Forelimb muscle (tissue), 1 donor: ENCODE data around the gene TANGO6. TPM values are rescaled to one million over a fixed set of nuclear protein-coding genes. Genes with fewer than 3 reads are reported as not detected.
"Not testable (repeated sequence)": the region's sequence is repeated elsewhere in the genome, so short reads cannot be mapped to it uniquely, and the experiment has no call there.

Experiments
- DNase-seq: peaks from one replicate; pipeline ENCODE4 v3.0.0-alpha.2; 2013; ENCODE audit warnings: low read depth
- polyA plus RNA-seq: library from polyadenylated mRNA; unstranded; fragments of 120-200 nt; gene quantifications from one replicate; pipeline ENCODE4 v1.2.1, GENCODE V29; 2013; ENCODE audit not compliant: insufficient read length

TANGO6 gene
- polyA plus RNA-seq, 1 donor: 5.7 TPM

DNA sequence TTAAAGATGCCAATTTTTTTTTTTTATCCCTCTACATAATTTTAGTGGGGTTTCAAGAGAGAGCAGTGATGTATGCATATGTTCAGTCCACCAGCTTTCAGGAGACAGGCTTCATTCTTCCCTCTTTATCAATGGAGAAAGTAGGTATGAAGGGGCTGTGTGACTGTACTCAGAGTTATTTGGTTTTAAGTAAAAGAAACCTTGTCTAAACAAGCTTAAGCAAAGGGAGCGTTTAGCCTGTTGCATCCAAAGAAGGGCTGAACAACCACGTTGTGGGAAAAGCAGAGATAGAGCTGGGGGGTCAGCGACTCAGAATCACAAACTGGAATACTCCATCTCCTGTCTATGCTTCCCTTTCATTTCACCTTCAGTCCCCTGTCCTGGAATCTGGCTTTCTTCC, 211.7 kb downstream of the TANGO6 start:
- DNase-seq: no peak

DNA sequence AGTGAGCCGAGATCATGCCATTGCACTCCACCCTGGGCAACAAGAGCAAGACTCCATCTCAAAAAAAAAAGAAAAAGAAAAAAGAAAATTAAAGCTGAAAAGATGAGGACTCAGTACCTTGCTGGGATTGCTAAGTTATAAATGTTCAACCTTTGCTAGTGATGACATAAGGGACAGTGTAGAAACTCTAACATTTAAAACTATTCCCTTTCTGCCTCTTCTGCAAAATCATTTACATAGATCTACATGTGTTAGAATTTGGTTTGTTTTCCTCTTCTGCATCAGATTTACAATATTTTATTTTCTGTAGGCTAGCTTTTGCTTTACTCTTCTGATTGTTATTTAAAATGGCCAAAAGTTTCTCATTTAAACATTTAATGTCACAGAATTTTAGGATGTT, 212.6 kb downstream of the TANGO6 start:
- DNase-seq: no peak

DNA sequence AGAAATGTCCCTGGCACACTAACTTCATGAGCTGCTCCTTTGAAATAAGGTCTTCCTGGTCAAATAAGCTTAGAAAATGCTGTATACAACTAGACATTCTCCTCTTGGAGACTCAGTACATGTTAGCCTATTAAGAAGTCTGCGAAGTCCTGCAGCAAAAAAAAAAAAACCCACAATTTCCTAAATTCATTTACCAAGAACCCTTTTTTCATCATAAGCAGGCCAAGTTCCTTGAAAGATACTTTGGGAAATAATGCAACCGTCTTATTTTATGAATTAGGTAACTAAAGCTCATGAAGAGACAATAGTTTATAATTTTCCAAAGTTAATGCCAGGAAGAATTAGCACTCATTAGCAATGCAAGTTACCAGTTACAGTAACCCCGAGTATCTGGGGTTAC, 213.1 kb downstream of the TANGO6 start:
- DNase-seq: no peak

DNA sequence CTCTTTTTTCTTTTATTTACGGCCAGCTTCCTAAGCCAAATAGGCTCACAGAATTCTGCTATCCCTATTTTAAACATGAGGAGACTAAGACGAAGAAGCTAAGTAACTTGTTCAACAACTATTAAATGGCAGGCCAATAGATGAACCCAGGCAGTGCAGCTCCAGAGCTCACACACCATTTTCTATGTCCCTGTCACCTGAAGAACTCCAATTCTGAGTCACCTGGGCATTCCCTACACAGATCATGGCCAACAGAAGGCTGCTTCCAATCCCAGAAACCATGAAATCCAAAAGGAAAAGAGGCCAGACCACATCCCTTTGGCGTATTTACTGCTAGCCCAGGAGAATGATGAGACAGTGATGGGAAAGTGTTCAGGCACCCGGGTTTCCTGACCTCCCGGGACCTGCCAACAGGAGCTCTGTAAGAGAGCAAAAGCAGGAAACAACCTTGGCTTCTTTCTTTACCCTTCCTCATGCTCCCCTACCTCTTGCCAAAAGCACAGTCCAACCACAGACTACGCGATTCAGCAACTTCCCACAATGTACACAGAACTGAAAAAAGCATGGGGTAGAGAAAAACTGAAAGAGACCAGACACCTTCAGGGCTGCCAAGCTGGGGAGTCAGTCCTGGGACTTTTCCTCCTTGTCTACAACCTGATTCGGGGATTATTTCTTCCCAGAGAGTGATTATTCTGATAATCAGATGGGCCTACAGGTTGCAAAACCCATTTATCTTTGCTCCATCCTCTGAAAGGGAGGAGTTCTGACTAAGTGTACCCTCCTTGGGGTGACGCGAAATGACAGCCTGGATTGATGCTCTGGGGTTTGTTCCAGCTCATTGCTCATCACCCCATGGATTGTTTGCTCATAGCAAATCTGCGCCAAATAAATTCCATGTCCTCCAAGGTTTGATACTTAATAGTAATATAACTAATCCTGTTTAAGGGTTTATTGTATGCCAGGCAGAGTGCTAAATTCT, 214.4 kb downstream of the TANGO6 start:
- DNase-seq: no peak

DNA sequence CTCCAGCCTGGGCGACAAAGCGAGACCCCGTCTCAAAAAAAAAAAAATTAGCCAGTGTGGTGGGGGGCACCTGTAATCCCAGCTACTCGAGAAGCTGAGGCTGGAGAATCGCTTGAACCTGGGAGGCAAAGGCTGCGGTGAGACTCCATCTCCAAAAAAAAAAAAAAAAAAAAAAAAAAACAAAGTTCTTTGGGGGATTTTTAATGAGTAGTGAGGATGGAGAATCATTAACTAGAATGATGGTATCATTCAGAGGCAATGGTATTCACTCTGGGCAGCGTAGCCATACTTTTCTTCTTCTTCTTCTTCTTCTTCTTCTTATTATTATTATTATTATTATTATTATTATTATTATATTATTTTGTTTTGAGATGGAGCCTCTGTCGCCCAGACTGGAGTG, 220.2 kb downstream of the TANGO6 start:
- DNase-seq: not testable (repeated sequence)

DNA sequence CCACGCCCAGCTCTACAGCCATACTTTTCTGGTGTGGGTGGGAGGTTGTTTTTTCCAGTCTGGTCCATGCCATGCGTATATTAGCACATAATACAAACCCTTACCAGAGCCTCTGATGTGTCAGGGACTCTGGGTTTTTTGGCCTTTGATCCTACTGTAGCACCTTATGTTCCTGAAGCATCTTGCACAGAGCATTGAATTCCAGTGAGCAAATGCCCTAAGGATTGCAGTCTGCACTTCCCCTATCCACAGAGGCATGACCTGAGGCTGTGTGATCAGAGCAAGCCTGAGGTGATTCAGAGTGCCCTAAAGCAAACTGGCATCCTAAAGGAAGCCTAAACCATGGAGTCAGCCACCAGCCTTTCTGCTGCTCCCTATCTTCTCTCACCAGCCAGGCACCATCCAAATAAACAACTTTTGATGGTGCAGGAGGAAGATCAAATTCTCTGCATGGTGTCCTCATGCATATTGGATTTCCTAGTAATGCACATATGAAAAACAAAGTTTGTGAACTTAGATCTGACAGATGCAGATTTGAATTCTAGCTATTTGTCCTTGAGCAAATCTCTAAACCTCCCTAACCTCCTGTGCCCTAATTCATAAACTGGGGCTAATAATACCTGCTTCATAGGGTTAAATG, 220.9 kb downstream of the TANGO6 start:
- no peak for DNase-seq

DNA sequence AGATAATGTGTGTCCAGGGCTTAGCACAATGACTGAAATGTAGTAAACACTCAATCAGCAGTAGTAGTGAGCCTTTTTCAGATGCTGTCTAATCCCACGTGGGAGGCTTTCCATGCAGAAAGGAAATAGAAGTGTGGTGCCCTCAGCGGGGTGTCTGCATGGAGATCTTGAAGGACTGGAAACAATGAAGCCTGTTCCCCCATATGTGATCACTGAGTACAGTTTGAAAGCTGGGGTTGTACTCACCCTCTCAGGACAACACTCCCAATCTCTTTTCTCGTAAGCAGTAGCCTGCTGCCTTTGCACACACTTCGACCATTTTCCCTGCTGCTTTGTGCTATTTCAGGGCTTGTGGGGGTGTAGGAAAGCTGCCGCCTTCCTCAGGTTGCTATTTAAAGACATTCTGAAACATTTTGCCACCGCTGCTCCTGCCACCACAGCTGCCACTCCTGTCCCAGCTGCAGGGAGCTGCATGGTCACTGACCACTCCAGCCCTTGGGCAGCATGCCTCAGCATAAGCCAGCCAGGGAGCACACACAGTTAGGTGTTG, 221.5 kb downstream of the TANGO6 start:
- DNase-seq: no peak

DNA sequence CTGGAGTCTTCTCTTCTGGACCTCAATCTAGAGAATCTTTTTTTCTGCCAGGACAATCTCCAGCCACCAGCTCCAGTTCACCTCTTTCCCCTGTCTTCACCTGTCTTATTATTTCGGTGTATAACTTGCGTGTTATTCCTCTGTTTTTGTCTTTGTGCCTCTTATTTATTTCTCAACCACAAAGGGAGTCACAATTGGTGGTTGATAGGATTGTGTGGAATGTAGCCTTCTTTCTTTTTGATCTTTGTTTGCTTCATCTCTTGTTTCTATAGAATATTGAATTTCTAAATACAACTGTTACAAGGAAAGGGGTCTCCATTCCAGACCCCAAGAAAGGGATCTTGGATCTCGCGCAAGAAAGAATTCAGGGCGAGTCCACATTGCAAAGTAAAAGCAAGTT, 226.2 kb downstream of the TANGO6 start:
- DNase-seq: no peak

DNA sequence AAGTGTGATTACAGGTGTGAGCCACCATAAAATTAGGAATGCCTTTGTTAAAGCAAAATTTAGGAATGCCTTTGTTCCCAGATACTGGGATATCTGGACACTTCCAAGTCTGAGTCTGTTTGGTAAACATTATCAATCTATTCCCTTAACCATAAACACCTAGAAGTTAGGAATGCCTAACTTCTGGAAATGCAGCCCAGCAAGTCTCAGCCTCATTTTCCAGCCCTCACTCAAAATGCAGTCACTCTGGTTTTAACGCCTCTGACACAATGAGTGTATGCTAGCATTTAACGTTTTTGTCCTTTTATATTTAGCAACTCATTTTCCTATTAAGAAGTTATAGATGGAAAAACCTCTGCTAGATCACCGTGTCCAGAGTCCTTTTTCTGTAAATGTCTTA, 227.7 kb downstream of the TANGO6 start:
- DNase-seq: no peak

DNA sequence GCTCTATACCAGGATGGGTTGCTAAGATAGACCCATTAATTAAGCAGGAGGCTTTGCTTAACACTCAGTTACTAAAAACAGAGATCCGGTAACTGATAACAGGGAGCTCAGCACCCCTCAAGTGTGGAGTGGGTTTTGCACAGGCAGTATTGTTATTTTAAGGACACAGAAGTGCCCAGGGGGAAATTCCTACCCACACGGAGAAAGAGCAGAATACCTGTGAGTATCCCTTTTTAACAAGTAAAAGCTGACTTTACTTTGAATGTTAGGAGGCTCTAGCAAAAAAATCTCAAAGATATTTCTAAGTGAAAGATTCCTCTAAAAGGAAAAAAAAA, 229.3 kb downstream of the TANGO6 start:
- no peak for DNase-seq

DNA sequence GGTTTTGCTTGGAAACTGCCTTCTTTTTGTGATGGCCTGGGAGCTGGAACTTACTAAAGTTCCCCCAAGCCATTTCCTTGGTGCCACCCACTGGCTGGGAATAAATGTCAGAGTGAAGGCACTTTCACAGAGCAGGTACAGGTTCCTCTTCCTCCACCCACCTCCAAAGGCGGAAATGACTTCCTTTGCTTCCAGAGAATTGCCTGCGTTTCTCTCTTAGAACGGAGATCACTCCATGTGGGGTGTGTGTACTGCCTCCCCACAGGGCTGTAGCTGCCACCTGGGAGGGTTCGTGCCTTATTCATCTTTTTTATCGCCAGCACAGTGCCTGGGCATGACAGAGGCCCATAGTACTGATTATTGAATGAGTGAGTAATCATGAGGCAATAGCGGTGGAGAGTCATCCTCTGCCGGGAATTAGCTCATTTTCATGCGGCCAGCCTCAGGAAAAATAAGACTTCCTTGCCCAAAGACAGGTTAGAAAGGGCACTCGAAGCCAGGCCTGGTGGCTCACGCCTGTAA, 229.9 kb downstream of the TANGO6 start:
- no peak for DNase-seq

DNA sequence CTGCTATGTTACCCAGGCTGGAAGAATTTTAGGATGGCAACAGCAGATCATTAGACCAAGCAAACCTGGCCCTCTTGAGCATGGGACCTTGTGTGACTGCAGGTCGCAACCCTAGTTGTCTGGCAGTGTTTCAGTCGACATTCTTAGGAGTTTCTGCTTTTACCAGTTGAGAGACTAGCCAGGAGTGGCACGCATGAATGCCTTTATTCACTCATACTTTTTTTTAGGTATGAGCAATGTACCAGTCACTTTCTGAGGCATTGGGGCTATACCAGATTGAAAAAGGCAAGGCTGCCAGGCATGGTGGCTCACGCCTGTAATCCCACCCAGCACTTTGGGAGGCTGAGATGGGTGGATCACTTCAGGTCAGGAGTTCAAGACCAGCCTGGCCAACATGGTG, 233.9 kb downstream of the TANGO6 start:
- DNase-seq: no peak

DNA sequence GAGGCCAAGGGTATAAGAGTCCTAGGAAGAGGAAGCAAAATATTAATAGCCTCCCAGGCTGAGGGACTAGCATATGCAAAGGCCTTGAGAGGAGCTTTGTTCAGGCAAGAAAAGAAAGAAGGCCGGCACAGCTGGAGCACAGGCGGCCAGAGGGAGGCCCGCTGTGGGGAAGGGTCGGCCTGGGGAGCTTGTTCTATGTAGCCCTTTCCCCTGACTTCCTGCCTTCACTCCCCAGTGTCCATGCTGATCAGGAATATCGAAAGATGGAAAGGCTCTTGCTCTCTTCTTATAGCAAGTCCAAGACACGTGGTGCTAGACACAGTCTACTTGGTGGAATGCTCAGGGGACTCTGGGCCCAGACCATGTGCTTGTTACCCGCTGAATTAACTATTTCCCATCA, 234.7 kb downstream of the TANGO6 start:
- DNase-seq: no peak

DNA sequence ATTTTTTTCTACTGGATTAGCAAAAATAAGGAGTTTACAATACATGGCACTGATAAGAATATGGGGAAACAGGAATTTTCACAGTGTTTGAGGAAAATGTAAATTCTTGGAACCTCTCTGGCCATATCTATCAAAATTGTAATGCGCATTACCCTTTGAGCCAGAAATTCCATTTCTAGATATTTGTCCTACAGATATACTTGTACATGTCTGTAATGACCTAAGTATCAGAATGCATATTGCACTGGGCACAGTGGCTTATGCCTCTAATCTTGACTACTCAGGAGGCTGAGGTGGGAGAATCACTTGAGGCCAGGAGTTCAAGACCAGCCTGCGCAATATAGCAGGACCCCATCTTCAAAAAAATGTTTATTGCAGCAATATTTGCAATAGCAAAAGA, 236.4 kb downstream of the TANGO6 start:
- DNase-seq: no peak

DNA sequence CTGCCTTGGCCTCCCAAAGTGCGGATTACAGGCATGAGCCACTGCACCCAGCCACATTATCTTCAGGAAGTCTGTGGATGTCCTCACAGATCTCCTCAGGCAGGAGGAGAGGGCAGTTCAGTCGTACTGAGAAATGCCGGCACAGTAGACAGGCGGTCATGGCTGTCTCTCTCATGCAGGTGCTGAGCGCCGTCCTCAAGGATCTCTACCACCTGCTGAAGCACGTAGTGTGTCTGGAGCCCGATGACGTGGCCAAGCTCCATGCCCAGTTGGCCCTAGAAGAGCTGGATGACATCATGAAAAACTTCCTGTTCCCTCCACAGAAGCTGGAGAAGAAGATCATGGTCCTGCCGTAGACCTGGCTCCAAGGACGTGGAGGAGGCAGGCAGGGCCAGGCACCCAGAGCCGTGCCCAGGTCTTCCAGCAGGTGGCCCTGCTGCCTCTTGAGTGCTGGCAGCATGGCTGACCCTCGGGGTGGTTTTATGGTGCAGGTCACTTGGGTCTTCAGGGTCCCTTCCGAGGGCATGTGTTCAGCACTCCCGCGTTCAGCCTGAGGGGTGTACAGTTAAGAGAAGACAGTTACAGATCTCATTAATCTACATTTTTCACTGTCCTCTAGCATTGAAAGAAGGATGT, 240.1 kb downstream of the TANGO6 start:
- no peak for DNase-seq

DNA sequence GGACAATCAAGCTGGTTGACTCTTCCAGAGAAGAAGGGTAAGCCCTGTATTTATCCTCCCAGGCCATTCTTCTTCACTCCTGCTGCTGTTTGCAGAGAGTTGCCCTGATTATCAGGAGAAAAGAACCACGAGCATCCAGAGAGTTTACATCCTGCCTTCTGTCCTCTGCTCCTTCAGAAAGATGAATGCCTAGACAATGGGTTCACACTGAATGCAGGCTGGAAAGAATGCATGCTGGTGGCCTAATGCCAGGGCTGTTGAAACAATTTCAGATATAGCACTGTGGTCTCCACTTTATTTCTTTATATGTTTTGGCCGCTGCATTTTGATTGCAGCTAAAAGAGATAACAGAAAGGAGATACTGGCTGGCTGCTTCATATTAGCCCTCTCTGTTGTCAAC, 241.0 kb downstream of the TANGO6 start:
- DNase-seq: no peak

DNA sequence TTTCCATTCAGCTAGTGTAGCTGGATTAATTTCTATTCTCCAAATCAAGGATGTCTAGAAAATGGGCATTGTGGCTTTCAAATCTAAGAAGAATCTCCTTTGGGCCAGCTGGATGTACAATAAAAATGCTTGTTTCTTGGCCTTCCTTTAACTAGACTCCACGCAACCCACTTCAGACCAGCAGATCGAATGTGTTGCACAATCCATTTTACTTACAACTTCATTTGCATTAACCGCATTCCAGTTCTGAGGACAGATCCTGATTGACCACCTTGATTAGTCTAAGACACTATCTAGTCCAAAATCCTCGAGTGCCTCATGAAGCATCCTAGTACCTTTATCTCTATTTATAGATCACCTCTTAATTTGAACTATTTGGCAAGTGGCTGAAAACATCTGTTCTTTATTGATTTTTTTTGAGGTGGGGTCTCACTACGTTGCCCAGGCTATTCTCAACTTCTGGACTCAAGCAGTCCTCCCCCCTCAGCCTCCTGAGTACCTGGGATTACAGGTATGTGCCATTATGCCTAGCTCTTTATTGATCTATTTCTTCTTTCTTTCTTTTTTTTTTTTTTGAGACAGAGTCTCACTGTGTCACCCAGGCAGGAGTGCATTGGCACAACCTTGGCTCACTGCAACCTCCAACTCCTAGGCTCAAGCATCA, 241.8 kb downstream of the TANGO6 start:
- no peak for DNase-seq

DNA sequence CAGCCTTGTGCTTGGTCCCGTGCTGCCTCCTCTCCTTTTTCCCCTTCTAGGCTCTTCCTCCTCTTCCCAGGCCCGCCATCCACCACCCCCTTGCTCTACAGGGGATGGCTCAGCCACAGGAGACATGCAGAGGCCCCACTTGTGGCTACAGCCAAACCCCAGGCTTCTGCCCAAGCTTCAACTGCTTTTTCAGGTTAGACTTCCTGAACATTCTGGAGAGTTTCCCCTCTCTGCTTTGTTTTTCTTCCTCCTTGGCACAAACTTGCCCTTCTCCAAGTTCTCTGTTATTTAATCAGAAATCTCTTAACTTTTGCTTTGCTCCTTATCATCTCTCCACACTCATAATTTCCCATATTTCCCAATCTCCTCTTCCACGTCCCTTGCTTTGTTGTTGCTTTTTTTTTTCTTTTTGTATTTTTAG, 243.8 kb downstream of the TANGO6 start:
- no peak for DNase-seq

DNA sequence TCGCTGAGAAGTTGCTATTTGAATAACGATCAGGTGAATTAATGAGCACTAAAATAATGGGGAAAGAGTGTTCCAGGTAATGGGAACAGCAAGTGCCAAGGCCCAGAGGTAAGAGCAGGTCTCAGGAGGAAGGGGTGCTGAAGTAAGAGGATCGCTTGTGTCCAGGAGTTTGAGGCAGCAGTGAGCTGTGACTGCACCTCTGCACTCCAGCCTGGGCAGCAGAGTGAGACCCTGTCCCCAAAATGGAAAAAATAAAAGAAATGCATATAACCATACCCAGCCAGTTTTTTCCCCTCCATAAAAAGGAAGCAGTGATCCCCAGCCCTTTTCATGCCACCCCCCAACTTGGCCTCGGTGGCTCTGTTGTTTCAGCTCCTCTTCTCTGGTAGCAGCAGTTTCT, 245.4 kb downstream of the TANGO6 start:
- no peak for DNase-seq

DNA sequence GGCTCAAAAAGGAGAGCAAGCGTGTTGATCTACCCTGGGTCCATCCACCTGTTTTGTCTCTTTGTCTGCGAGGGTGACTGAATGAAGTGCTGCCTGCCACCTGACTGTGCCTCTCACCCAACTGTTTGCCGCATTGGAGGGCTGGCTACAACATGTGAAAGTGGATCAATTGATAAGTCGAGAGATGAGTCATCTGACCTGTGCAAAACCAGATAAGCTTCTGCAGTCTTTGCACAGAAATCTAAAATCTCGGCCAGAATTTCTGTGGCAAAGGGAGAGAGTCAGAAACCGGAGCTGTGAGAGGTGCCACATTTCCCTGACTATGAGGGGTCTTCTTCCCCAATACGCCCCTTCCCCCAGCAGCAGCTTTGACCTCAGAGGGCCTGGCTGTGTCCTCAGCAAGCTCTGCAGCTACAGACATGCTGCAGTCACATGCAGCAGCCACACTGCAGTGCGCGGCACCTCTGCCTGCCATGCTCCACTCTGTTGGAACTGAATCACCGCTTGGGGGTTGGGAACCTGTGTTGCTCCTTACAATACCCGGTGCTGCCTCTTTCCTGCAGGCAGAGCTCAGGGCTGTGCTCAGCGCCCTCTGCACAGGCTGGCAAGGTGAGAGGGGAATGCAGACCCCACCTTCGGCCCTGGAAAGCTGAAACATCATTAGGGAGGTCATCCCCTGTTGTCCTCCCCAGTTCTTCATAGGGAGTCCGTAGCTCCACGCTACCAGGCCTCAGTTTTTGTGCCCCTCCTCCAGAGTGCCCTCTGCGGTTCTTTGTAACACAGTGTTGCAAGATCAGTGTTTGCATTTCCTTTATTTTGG, 246.0 kb downstream of the TANGO6 start:
- DNase-seq: no peak

DNA sequence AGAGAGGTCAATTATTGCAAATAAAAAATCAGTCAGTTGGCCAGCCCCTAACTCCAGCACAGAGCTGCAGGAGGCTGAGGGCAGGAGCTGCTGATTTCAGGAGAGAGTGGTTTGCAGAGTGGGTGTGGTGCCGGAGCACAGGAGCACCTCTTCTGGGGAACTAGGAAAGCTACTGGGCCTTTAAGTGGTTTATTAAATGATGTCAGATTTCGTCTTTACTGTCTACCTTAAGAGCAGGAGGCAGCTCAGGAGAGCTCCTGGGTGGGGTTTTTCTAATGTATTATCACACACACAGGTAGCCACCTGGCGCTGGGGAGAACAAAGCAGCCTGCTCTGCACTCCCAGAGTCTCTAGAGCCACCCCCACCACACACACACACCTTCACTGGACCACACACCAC, 250.6 kb downstream of the TANGO6 start:
- DNase-seq: no peak
